H4 (cell line): ENCODE measurements around the gene NPFFR1. TPM values are rescaled to one million over a fixed set of nuclear protein-coding genes. Genes with fewer than 3 reads are reported as not detected.
A peak's percentile ranks its signal among the peaks of the same experiment; 100 is the strongest.
"Not testable (repeated sequence)": the region's sequence is repeated elsewhere in the genome, so short reads cannot be mapped to it uniquely, and the experiment has no call there.

Experiments
- DNase-seq: peaks from one replicate; pipeline ENCODE4 v3.0.0-alpha.2; 2015; ENCODE audit warnings: low spot score
- total RNA-seq: library from RNA; depleted of rRNA; stranded (reverse); fragments of >200 nt; shearing (Covaris generic); gene quantifications from 2 replicates; pipeline ENCODE4 v1.2.3, GENCODE V29; 2014

Gene NPFFR1
- total RNA-seq, 1 experiment from 2014 or later, result not detected

DNA sequence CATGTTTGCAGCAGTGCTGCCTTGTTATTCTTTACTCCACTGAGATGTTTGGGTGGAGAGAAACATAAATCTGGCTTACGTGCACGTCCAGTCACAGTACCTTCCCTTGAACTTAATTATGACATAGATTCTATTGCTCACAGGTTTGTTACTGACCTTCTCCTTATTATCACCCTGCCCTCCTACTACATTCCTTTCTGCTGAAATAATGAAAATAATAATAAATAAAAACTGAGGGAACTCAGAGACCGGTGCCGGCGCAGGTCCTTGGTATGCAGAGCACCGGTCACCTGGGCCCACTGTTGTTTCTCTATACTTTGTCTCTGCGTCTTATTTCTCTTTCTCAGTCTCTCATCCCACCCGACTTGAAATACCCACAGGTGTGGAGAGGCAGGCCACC is 26.0 kb downstream of the NPFFR1 start:
- DNase-seq, result not testable (repeated sequence)

DNA sequence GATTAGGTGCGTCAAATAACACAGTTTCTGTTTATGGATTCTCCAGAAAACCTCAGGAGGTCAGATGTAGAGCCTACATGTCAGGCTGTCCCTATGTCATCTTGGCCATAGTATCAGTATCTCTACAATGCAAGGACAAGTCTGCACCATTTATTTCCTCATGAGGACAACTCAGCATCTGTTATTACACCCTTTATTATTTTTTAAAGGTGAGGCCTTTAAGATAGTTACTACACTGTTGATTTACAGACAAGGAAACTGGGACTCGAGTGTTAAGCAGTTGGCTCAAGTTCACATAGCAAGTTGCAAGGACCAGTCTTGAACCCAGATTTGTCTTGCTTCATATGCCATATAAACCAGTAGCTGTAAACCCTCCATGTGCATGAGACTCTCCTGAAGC is 27.3 kb downstream of the NPFFR1 start:
- DNase-seq, result no peak

- peak; percentile 76 for DNase-seq
Measured at GRCh38 chr10:70255329-70256299, 28.2 kb downstream of the NPFFR1 start.

DNA sequence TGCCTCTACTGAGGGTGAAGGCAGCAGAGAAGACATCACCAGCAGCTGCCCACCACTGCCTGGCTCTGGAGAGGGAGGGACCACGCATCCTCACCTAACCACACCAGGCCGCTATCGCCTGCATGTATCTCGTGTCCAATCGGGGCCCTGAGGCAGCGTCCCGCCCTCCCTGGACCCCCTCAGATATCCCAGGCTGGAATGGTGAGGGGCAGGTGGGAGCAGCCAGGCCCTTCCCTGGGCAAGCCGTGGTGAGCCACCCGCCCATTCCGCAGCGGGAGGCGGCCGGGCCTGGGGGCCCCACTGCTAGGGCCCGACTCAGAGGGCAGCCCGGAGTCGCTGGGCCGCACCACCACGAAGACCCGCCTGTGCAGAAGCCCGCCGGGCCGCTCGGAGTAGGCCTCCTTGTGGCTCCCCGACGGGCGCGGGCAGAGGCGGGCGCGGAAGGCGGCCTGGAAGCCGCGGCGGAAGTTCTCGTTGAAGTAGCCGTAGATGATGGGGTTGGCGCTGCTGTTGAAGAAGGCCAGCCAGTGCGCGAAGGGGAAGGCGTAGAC is 29.0 kb downstream of the NPFFR1 start:
- DNase-seq, result no peak

DNA sequence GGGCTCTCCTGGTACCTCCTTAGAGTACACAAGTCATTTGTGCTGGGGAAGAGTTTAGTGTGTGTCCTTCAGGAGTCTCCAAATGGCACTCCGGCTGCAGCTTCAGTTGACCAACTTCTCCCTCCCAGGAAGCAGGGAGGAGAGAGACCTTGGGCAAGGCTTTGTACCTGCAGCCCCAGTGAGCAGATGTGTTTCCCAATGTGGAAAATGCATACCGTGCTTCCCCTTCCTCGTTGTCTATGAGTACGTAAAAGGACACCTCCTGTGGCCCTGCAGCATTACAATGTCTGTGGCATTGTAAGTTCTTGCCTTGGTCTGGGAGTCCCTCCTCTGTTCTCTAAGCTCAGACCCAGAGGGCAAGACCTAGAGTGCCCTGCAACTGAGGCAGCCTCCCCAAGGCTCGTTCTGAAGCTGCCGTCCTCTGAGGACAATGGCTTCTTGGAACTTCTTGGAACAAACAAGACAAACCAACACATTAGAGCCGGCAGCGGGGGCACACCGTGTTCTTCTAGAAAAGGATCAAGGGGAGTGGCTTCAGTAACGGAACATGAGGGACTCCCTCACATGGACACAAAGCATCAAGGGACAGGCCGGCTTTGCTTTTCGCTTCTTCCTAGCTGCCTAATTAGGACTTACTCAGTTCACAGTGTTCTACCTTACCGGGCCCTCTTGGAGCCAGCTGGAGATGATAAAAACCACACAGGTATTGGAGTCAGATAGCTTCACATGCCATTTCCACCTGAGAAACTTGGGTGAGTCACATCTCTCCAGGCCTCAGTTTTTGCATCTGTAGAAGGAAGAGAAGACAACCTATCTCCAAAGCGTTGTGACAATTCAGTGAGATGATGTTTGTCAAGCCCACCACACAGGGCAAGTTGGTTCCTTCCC is 29.7 kb downstream of the NPFFR1 start:
- DNase-seq, result no peak

- DNase-seq, result no peak
Measured at GRCh38 chr10:70250961-70251680, 32.7 kb downstream of the NPFFR1 start.

- no peak for DNase-seq
Measured at GRCh38 chr10:70247360-70247759, 36.4 kb downstream of the NPFFR1 start.

- no peak for DNase-seq
Measured at GRCh38 chr10:70241081-70241480, 42.7 kb downstream of the NPFFR1 start.

GRCh38 chr10:70239986-70240385 is 43.8 kb downstream of the NPFFR1 start:
- not testable (repeated sequence) for DNase-seq

- not testable (repeated sequence) for DNase-seq
Measured at GRCh38 chr10:70239077-70239976, 44.5 kb downstream of the NPFFR1 start.

GRCh38 chr10:70237958-70238536 is 45.8 kb downstream of the NPFFR1 start:
- DNase-seq, result not testable (repeated sequence)

- DNase-seq, result no peak
Measured at GRCh38 chr10:70234668-70235447, 48.9 kb downstream of the NPFFR1 start.

DNA sequence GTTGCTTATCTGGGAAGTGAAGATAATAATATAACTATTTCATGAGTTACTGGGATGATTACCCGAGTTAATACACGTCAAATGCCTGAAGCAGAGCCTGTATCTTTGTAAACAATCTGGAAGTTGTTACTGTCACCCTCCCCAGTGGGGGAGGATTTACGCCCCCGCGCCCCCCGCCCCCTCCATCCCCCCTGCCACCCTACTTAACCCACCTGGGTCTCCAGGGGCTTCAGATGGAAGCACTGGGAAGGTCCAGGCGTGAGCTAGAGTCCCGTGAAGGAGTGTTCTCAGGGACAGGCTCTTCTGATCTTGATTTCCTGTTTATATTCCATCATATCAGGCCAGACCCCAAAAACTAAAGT is 49.9 kb downstream of the NPFFR1 start:
- DNase-seq, result no peak

GRCh38 chr10:70233109-70233938 is 50.5 kb downstream of the NPFFR1 start, which contains the start of gene PPA1:
Gene PPA1, minus strand, starts transcription at chr10:70233429. Its CDS starts 102 bp downstream, at chr10:70233327.
- peak; percentile 89 for DNase-seq

GRCh38 chr10:70232859-70233108 is 51.0 kb downstream of the NPFFR1 start:
- no peak for DNase-seq

DNA sequence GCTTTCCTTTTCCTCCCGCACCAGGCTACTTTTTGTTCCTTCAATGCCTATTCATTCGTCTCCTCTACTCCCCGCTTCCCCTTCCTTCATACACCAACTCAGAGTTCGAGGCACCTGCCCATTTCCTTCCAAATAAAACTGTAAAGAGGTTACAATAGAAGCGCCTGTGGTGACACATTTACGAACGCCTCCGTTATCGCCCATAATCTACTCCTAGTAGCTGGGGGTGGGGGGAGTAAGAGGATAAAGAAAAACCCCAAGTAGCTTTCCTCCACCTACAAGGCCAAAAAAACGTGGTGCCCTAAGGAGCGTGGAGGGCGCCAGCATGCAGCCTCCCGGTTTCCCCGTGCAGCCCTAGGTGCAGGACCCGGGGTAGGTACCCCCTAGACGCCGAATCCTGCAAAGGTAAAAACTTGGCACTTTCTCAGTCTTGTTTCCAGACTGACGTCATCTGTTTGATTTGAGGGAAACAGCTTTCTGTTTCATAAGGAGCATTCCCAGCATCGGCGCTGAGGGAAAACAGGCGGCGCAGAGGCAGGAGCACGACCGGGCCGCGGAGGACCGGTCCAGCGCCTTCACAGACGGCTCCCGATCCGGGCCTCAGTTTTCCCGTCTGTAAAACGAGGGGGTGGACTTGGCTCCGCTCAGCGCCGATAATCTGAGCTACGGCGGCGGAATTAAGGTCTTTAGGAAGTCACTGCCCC is 51.5 kb downstream of the NPFFR1 start:
- DNase-seq, result peak; percentile 61

DNA sequence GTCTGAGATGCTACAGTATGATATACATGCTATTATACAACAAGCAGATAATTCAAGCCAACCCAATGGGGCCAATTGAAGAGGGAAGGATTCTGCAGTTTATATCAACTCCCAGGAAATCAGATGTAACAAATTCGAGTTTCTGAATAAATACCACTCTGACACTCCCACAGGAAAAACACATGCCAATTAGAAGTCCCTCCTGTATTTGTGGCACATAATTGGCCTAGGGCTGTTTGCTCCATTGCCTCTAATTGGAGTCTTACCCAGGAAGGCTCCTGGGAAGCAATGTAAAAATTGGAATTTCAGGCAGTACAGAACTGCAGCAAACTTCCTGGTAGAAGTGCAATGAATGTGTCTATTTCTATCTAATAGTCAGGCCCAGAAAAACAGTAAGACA is 55.3 kb downstream of the NPFFR1 start:
- DNase-seq, result no peak
